Measurements from ENCODE around the gene GATD1. TPM values are rescaled to one million over a fixed set of nuclear protein-coding genes. Genes with fewer than 3 reads are reported as not detected.

The GATD1 gene
- total RNA-seq, 3 donors from 2014 or later, result 9.9 to 17.4 (median 16.4) TPM

DNA sequence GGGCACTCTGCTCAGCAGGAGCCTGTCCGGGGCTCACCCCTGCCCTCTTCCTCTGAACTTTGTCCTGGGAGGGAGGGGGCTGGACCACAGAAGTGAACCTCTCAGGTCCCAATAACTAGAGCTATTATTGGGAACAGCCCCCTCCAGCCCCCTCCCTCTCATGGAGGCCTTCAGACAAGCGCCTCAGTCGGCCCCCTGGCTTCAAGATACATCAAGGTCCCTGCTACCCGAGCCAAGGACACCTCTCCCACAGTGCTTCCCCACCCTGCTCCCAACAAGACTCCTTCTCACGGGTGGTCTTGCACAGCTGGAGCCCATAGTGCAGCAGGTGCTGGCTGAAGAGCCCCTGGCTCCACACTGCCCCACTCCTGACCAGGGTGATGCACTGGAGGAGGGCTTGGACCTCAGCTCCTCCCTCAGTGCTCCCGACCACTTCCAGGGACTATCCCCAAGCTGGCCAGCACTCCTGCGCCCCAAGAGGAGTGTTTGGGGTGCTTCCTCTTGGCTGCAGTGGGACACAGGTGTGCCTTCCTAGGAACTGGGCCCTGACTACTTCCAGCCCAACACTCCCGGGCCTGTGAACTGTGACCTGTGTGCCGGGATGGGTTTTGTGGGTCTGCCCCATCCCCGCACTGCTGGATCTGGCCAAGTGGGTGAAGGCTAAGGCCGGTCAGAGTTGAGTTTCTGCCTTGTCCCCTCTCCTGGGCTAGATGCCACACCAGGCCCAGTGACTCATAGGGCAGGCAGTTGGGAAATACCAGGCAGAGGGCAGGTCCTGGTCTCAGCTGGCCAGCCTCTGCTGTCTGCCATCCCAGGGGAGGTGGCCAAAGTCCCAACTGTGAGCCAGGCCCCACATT lies 43.6 kb upstream of the GATD1 start:
- intact Hi-C loops (cut with DNase I; ENCODE audit: low total_unique reads), result no loop called here
- no peaks in the 10 kb centered on the region for H3K9me3 ChIP-seq
- peak; percentile 85 to 87 for DNase-seq (ENCODE audit: low spot score in 2 of 2)
- H3K27me3 ChIP-seq, result no peaks in the 10 kb centered on the region
- H3K36me3 ChIP-seq, result peaks cover 9% of the 10 kb centered on the region
- peak overlapping the region; percentile 82 to 100 (median 94) for H3K4me3 ChIP-seq
- H3K27ac ChIP-seq, result peak overlapping the region; percentile 98 to 100
- H3K4me1 ChIP-seq, result peaks cover 12 to 38% of the 10 kb centered on the region in 2 donors
- TF ChIP-seq, protein P1, sequence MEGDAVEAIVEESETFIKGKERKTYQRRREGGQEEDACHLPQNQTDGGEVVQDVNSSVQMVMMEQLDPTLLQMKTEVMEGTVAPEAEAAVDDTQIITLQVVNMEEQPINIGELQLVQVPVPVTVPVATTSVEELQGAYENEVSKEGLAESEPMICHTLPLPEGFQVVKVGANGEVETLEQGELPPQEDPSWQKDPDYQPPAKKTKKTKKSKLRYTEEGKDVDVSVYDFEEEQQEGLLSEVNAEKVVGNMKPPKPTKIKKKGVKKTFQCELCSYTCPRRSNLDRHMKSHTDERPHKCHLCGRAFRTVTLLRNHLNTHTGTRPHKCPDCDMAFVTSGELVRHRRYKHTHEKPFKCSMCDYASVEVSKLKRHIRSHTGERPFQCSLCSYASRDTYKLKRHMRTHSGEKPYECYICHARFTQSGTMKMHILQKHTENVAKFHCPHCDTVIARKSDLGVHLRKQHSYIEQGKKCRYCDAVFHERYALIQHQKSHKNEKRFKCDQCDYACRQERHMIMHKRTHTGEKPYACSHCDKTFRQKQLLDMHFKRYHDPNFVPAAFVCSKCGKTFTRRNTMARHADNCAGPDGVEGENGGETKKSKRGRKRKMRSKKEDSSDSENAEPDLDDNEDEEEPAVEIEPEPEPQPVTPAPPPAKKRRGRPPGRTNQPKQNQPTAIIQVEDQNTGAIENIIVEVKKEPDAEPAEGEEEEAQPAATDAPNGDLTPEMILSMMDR (IDR thresholded peaks at IDR 0.05), result peak in 1 of 3 donors; percentile 11
- TF ChIP-seq POLR2AphosphoS5 (IDR thresholded peaks at IDR 0.05) (peak in 2 of 3 donors; percentile 30 to 87), POLR2A (IDR thresholded peaks at IDR 0.05) (no peak)

DNA sequence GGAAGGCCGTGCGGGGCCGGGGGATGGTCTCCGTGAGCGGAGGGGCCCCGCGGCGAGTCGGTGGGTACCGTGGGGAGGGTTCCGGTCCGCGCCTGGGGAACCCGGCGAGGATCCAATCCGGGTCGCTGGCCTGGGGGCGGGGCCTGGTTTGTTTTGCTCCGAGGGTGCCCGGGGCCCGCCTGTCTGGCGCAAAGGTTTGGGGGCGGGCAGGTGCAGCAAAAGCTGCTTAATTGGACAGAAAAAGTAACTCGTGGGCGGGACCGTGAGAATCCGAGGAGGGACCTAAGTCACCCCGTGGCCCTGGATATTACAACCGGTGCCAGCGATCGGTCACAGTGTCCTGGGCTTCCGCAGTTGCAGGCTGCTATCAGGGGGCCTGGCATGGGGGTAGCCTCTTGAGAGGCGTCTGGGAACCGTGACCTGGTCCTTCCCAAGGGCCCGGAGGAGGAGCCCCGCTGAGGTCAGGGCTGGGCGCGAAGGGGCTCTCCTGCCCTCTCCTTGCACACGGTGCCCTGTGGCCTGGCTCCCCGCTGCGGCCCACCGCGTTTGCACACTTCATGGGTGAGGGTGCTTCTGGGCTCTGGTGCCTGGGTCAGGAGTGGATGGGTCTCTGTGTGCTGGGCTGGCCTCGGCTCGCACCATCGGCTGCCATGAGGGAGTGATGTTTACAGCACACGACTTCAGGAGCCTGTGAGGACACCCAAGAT lies 42.8 kb upstream of the GATD1 start:
- no peaks in the 10 kb centered on the region for H3K27me3 ChIP-seq
- peaks cover 9% of the 10 kb centered on the region for H3K36me3 ChIP-seq
- TF ChIP-seq POLR2AphosphoS5 (IDR thresholded peaks at IDR 0.05) (no peak), POLR2A (IDR thresholded peaks at IDR 0.05) (no peak)
- TF ChIP-seq, protein P1 (IDR thresholded peaks at IDR 0.05), result no peak
- peak overlapping the region; percentile 82 to 100 (median 94) for H3K4me3 ChIP-seq
- DNase-seq (ENCODE audit: low spot score in 2 of 2), result peak; percentile 87 to 91
- peaks cover 12 to 32% of the 10 kb centered on the region in 2 donors for H3K4me1 ChIP-seq
- intact Hi-C loops (cut with DNase I; ENCODE audit: low total_unique reads), result no loop called here
- no peaks in the 10 kb centered on the region for H3K9me3 ChIP-seq
- peak overlapping the region; percentile 98 to 100 for H3K27ac ChIP-seq

GRCh38 chr11:819129-819931 lies 42.0 kb upstream of the GATD1 start:
- TF ChIP-seq, protein P1 (IDR thresholded peaks at IDR 0.05), result peak; percentile 25 to 60 (median 56)
- TF ChIP-seq POLR2A (IDR thresholded peaks at IDR 0.05) (peak; percentile 10), POLR2AphosphoS5 (IDR thresholded peaks at IDR 0.05) (peak; percentile 71 to 81 (median 74))
- H3K4me1 ChIP-seq, result peaks cover 12 to 25% of the 10 kb centered on the region in 2 donors
- no peaks in the 10 kb centered on the region for H3K9me3 ChIP-seq
- H3K36me3 ChIP-seq, result peaks cover 7% of the 10 kb centered on the region
- intact Hi-C loops (cut with DNase I; ENCODE audit: low total_unique reads), result no loop called here
- H3K27me3 ChIP-seq, result no peaks in the 10 kb centered on the region
- peak overlapping the region; percentile 98 to 100 for H3K27ac ChIP-seq
- H3K4me3 ChIP-seq, result peak overlapping the region; percentile 82 to 100 (median 94)
- DNase-seq (ENCODE audit: low spot score in 2 of 2), result peak; percentile 90 to 98

DNA sequence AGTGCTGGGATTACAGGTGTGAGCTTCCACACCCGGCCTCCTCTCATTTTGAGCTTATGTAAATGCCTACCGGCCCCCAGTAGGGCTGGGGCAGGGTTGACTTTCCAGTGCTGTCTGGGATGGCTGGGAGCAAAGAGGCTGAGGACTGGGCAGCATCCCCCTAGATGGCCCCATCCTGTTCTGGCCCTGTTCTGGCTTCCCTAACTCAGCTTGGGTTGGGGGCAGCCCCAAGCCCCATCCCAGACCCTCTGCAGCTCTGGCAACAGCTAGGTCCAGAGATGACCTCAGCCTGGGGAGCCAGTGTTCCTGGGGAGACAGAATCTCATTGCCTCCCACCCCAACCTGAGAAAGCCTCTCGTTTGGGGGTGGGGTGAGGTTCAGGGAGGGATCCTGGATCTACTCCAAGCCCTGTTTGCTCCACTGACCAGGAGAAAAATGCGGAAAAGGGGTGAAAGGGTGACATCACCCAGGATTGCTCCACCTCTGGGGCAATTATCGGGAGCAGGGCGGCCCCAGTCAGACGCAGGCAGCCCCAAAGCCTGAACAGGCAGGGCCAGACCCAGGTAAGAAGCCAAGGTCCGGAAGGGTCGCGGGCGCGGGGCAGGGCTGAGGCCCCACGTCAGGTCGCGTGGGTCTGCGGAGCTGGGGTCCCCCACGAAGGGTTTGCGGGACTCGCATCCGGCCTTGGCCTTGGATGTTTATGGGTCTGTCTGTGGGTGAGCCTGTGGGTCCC lies 41.3 kb upstream of the GATD1 start, which contains the start of gene PNPLA2:
TSS of gene PNPLA2 (plus strand) at position 519 of the 733 bp plus-strand sequence. CDS start 805 bp downstream, outside the sequence.
- H3K27ac ChIP-seq, result peak within 1 kb of the TSS; percentile 98 to 100
- no peaks in the 10 kb centered on the region for H3K36me3 ChIP-seq
- no peaks in the 10 kb centered on the region for H3K9me3 ChIP-seq
- TF ChIP-seq, protein P1 (IDR thresholded peaks at IDR 0.05), result no peak
- peak in 2 of 3 donors; percentile 80 to 82 for TF ChIP-seq POLR2AphosphoS5 (IDR thresholded peaks at IDR 0.05)
- peak; percentile 28 for TF ChIP-seq POLR2A (IDR thresholded peaks at IDR 0.05)
- intact Hi-C loops (cut with DNase I; ENCODE audit: low total_unique reads), result no loop called here
- peak within 1 kb of the TSS; percentile 82 to 100 (median 94) for H3K4me3 ChIP-seq
- H3K27me3 ChIP-seq, result no peaks in the 10 kb centered on the region
- H3K4me1 ChIP-seq, result peaks cover 12 to 23% of the 10 kb centered on the region in 2 donors
- peak in 1 of 2 donors; percentile 81 for DNase-seq (ENCODE audit: low spot score in 2 of 2)
